Stimulated activated CD8-positive, alpha-beta memory T cell treated with anti-CD3 and anti-CD28 coated beads, Interleukin-2, amount 100 ng/mL, for 48 hours (primary cell): ENCODE results near the gene RASGRF1.
"Not testable (repeated sequence)": the region's sequence is repeated elsewhere in the genome, so short reads cannot be mapped to it uniquely, and the experiment has no call there.

ENCODE experiments used
- DNase-seq, 2 donors: peaks; one replicate each; pipeline ENCODE4 v3.0.0-alpha.2; 2020; ENCODE audit warnings: low read depth in 2 of 2

Gene RASGRF1

GRCh38 chr15:79008659-79009058, 81.9 kb downstream of the RASGRF1 start:
- no peak for DNase-seq

- DNase-seq = no peak
These were observed 83.5 kb downstream of the RASGRF1 start for GRCh38 chr15:79007066-79007465.

GRCh38 chr15:79006071-79006470, 84.5 kb downstream of the RASGRF1 start:
- DNase-seq = no peak

- DNase-seq = no peak
These were observed 86.2 kb downstream of the RASGRF1 start for GRCh38 chr15:79004336-79004735.

- no peak for DNase-seq
These were observed 86.7 kb downstream of the RASGRF1 start for GRCh38 chr15:79003896-79004295.

GRCh38 chr15:79003301-79003700, 87.3 kb downstream of the RASGRF1 start:
- DNase-seq = no peak

GRCh38 chr15:79002581-79002980, 88.0 kb downstream of the RASGRF1 start:
- no peak for DNase-seq

- no peak for DNase-seq
These were observed 90.9 kb downstream of the RASGRF1 start for GRCh38 chr15:78999636-79000035.

GRCh38 chr15:78998526-78998925, 92.1 kb downstream of the RASGRF1 start:
- DNase-seq = no peak

- no peak for DNase-seq
These were observed 92.5 kb downstream of the RASGRF1 start for GRCh38 chr15:78997981-78998499.

GRCh38 chr15:78996894-78997275, 93.7 kb downstream of the RASGRF1 start:
- no peak for DNase-seq

- no peak for DNase-seq
These were observed 94.4 kb downstream of the RASGRF1 start for GRCh38 chr15:78995921-78996893.

- DNase-seq = not testable (repeated sequence)
These were observed 95.4 kb downstream of the RASGRF1 start for GRCh38 chr15:78995161-78995560.

- DNase-seq = no peak
These were observed 96.5 kb downstream of the RASGRF1 start for GRCh38 chr15:78993931-78994530.

GRCh38 chr15:78993257-78993930, 97.2 kb downstream of the RASGRF1 start:
- DNase-seq = no peak

GRCh38 chr15:78992416-78993256, 97.9 kb downstream of the RASGRF1 start:
- DNase-seq = no peak

GRCh38 chr15:78991879-78992278, 98.7 kb downstream of the RASGRF1 start:
- DNase-seq = no peak

- no peak for DNase-seq
These were observed 99.1 kb downstream of the RASGRF1 start for GRCh38 chr15:78991476-78991875.

- DNase-seq = no peak
These were observed 100.3 kb downstream of the RASGRF1 start for GRCh38 chr15:78990278-78990677.

GRCh38 chr15:78989701-78990240, 100.8 kb downstream of the RASGRF1 start:
- DNase-seq = no peak

GRCh38 chr15:78988361-78988911, 102.1 kb downstream of the RASGRF1 start:
- DNase-seq = no peak
